ENCODE data around the gene APBB2.

APBB2 gene

DNA sequence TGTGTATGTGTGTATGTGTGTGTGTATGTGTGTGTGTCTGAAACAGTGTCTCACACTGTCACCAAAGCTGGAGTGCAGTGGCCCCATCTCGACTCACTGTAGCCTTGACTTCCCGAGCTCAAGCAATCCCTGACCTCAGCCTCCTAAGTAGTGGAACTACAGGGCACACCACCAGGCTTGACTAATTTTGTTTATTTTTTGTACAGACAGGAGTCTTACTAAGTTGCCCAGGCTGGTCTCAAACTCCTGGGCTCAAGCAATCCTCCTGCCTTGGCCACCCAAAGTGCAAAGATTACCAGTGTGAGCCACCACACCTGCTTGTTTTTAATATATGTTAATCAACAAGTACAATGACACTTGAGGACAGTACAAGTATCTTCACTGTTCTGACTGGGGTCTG is 92.4 kb downstream of the APBB2 start:
- TF ChIP-seq, protein P1, sequence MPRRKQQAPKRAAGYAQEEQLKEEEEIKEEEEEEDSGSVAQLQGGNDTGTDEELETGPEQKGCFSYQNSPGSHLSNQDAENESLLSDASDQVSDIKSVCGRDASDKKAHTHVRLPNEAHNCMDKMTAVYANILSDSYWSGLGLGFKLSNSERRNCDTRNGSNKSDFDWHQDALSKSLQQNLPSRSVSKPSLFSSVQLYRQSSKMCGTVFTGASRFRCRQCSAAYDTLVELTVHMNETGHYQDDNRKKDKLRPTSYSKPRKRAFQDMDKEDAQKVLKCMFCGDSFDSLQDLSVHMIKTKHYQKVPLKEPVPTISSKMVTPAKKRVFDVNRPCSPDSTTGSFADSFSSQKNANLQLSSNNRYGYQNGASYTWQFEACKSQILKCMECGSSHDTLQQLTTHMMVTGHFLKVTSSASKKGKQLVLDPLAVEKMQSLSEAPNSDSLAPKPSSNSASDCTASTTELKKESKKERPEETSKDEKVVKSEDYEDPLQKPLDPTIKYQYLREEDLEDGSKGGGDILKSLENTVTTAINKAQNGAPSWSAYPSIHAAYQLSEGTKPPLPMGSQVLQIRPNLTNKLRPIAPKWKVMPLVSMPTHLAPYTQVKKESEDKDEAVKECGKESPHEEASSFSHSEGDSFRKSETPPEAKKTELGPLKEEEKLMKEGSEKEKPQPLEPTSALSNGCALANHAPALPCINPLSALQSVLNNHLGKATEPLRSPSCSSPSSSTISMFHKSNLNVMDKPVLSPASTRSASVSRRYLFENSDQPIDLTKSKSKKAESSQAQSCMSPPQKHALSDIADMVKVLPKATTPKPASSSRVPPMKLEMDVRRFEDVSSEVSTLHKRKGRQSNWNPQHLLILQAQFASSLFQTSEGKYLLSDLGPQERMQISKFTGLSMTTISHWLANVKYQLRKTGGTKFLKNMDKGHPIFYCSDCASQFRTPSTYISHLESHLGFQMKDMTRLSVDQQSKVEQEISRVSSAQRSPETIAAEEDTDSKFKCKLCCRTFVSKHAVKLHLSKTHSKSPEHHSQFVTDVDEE (CRISPR knock-in tag; IDR thresholded peaks at IDR 0.05): no peak
- TF ChIP-seq ZFP3 (CRISPR knock-in tag; IDR thresholded peaks at IDR 0.05): no peak
- TF ChIP-seq ZC3H10 (CRISPR knock-in tag; IDR thresholded peaks at IDR 0.05): no peak
- TF ChIP-seq ARNTL (CRISPR knock-in tag; IDR thresholded peaks at IDR 0.05; ENCODE audit: borderline replicate concordance, low read depth): no peak
- no peak for TF ChIP-seq BACH2 (CRISPR knock-in tag; IDR thresholded peaks at IDR 0.05; ENCODE audit: borderline replicate concordance)
- TF ChIP-seq ZNF565 (CRISPR knock-in tag; conservative IDR thresholded peaks at IDR 0.05; ENCODE audit: low read depth): no peak
- no peak for TF ChIP-seq TOX (CRISPR knock-in tag; IDR thresholded peaks at IDR 0.05; ENCODE audit: borderline replicate concordance)
- no peak for TF ChIP-seq RARB (CRISPR knock-in tag; IDR thresholded peaks at IDR 0.05)
- TF ChIP-seq PPARA (CRISPR knock-in tag; IDR thresholded peaks at IDR 0.05; ENCODE audit: borderline replicate concordance): no peak
- TF ChIP-seq ESRRG (CRISPR knock-in tag; IDR thresholded peaks at IDR 0.05): no peak
- no peak for TF ChIP-seq ZFP30 (CRISPR knock-in tag; IDR thresholded peaks at IDR 0.05)
- no peak for TF ChIP-seq GLIS3 (CRISPR knock-in tag; IDR thresholded peaks at IDR 0.05)
- no peak for TF ChIP-seq OSR1 (CRISPR knock-in tag; IDR thresholded peaks at IDR 0.05)
- TF ChIP-seq ISL1 (CRISPR knock-in tag; IDR thresholded peaks at IDR 0.05): no peak
- no peak for TF ChIP-seq TCF4 (CRISPR knock-in tag; IDR thresholded peaks at IDR 0.05; ENCODE audit: borderline replicate concordance)
- no peak for TF ChIP-seq CSDC2 (CRISPR knock-in tag; IDR thresholded peaks at IDR 0.05)
- no peak for ATAC-seq

DNA sequence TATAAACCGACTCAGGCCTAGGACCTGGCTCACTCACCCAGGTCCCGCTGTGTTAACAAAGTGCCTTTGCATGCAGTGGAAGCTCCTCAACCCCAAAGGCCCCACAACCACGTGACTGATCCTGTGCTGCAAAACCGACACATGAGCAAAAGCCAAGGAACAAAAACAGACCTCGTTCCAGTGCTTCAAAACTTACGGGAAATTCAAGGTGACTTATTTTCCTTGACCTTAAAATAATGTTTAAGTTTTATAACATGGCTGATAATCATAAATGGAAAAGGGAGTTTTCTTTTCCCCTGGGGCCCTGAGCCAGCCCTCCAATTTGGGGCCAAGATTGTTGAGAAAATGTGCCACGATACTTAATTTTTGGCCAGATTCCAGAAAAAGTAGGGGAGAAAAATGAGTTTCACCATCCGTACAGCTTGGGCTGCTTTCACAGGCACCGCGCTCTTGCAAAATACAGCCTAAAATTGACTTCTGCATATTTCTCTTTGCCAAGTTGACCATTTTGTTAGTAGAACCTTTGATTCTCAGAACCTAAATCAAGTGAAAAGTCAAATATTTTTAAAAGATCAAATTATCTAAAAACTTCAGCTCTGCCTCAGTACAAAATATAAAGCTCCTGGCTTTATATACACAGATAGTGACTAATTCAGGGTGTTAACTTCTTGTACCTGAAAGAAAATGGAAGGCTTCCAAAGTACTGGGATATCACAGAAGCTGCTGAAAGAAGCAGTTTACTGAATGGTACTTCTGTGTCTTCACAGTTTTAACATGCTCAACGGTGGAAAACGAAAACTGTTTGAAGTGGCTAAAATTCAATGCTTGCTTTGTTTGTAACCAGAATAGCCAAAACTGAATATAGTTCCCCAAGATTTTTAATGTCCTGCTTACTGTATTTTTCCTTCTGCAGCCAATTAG is 93.8 kb downstream of the APBB2 start:
- TF ChIP-seq BACH2 (CRISPR knock-in tag; IDR thresholded peaks at IDR 0.05; ENCODE audit: borderline replicate concordance) (no peak), ISL1 (CRISPR knock-in tag; IDR thresholded peaks at IDR 0.05) (peak; percentile 40)
- ATAC-seq: no peak

DNA sequence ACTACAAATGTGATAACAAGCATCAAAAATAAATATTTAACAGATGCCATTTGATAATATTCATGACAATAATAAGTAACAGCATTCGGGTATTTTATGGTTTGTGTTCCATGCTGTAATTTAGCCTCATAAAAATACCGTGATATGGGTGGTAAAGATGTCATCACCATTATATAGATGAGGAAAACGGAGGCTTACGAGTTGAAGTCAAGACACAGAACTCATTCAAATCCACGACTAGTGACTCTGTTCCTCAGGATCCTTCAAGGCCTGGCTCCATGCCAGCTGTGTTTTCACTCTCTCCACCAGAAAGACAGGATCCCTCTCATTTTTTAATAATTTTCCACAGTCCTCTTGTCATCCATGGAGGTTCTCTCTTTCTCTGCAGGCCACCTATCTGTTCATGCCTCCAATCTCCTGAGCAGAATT is 94.5 kb downstream of the APBB2 start:
- TF ChIP-seq ZNF565 (CRISPR knock-in tag; conservative IDR thresholded peaks at IDR 0.05; ENCODE audit: low read depth): no peak
- TF ChIP-seq PPARA (CRISPR knock-in tag; IDR thresholded peaks at IDR 0.05; ENCODE audit: borderline replicate concordance): no peak
- TF ChIP-seq ZC3H10 (CRISPR knock-in tag; IDR thresholded peaks at IDR 0.05): no peak
- TF ChIP-seq ZFP30 (CRISPR knock-in tag; IDR thresholded peaks at IDR 0.05): no peak
- TF ChIP-seq, protein P2, sequence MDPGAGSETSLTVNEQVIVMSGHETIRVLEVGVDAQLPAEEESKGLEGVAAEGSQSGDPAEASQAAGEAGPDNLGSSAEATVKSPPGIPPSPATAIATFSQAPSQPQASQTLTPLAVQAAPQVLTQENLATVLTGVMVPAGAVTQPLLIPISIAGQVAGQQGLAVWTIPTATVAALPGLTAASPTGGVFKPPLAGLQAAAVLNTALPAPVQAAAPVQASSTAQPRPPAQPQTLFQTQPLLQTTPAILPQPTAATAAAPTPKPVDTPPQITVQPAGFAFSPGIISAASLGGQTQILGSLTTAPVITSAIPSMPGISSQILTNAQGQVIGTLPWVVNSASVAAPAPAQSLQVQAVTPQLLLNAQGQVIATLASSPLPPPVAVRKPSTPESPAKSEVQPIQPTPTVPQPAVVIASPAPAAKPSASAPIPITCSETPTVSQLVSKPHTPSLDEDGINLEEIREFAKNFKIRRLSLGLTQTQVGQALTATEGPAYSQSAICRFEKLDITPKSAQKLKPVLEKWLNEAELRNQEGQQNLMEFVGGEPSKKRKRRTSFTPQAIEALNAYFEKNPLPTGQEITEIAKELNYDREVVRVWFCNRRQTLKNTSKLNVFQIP (CRISPR knock-in tag; IDR thresholded peaks at IDR 0.05; ENCODE audit: borderline replicate concordance, low read depth): no peak
- TF ChIP-seq, protein P3, sequence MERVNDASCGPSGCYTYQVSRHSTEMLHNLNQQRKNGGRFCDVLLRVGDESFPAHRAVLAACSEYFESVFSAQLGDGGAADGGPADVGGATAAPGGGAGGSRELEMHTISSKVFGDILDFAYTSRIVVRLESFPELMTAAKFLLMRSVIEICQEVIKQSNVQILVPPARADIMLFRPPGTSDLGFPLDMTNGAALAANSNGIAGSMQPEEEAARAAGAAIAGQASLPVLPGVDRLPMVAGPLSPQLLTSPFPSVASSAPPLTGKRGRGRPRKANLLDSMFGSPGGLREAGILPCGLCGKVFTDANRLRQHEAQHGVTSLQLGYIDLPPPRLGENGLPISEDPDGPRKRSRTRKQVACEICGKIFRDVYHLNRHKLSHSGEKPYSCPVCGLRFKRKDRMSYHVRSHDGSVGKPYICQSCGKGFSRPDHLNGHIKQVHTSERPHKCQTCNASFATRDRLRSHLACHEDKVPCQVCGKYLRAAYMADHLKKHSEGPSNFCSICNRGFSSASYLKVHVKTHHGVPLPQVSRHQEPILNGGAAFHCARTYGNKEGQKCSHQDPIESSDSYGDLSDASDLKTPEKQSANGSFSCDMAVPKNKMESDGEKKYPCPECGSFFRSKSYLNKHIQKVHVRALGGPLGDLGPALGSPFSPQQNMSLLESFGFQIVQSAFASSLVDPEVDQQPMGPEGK (CRISPR knock-in tag; IDR thresholded peaks at IDR 0.05; ENCODE audit: borderline replicate concordance): no peak
- TF ChIP-seq TOX (CRISPR knock-in tag; IDR thresholded peaks at IDR 0.05; ENCODE audit: borderline replicate concordance): no peak
- TF ChIP-seq GLIS3 (CRISPR knock-in tag; IDR thresholded peaks at IDR 0.05): no peak
- TF ChIP-seq, protein P1 (CRISPR knock-in tag; IDR thresholded peaks at IDR 0.05): no peak
- no peak for TF ChIP-seq ZFP3 (CRISPR knock-in tag; IDR thresholded peaks at IDR 0.05)
- no peak for TF ChIP-seq TCF4 (CRISPR knock-in tag; IDR thresholded peaks at IDR 0.05; ENCODE audit: borderline replicate concordance)
- TF ChIP-seq ESRRG (CRISPR knock-in tag; IDR thresholded peaks at IDR 0.05): no peak
- TF ChIP-seq SNAI2 (CRISPR knock-in tag; IDR thresholded peaks at IDR 0.05): no peak
- no peak for TF ChIP-seq CSDC2 (CRISPR knock-in tag; IDR thresholded peaks at IDR 0.05)
- TF ChIP-seq OSR1 (CRISPR knock-in tag; IDR thresholded peaks at IDR 0.05): no peak
- no peak for TF ChIP-seq ARNTL (CRISPR knock-in tag; IDR thresholded peaks at IDR 0.05; ENCODE audit: borderline replicate concordance, low read depth)
- no peak for TF ChIP-seq ZNF8 (CRISPR knock-in tag; IDR thresholded peaks at IDR 0.05)
- TF ChIP-seq RARB (CRISPR knock-in tag; IDR thresholded peaks at IDR 0.05): no peak
- no peak for ATAC-seq

Data from SK-N-SH treated with all-trans-retinoic acid at 6 μM for 48 hours (cell line).